Measurements from ENCODE around the gene PPARD. TPM values are rescaled to one million over a fixed set of nuclear protein-coding genes. Genes with fewer than 3 reads are reported as not detected.

The PPARD gene
- total and polyA plus RNA-seq, 2 experiments from 2014 or later, result 15.9 to 21.7 TPM

GRCh38 chr6:35317483-35318195 is 24.7 kb upstream of the PPARD start:
- no peaks in the 10 kb centered on the region for H3K4me1 ChIP-seq (ENCODE audit: insufficient read depth)
- H3K9me3 ChIP-seq (ENCODE audit: low read depth), result no peaks in the 10 kb centered on the region
- DNase-seq, result peak; percentile 51
- no peaks in the 10 kb centered on the region for H3K36me3 ChIP-seq (ENCODE audit: low read depth)
- no peaks in the 10 kb centered on the region; the same call in 1 of the 2 replicates for H3K27me3 ChIP-seq (replicated peaks; ENCODE audit: insufficient read depth)
- H3K9ac ChIP-seq, result 0 out of 2 replicates have a peak overlapping the region, but pooled peaks have one; percentile 34
- H3K9me2 ChIP-seq (ENCODE audit: insufficient read depth), result no peaks in the 10 kb centered on the region
- no peak for TF ChIP-seq EZH2 (IDR thresholded peaks at IDR 0.05; ENCODE audit: insufficient read depth, poor library complexity, severe bottlenecking)
- TF ChIP-seq EZH2phosphoT487 (IDR thresholded peaks at IDR 0.05; ENCODE audit: insufficient read depth, low read depth), result no peak
- no peak overlapping the region for H3K27ac ChIP-seq
- 19 to 20% methylated on average over 28 of the region's 28 CpGs for WGBS, 2 experiments (ENCODE audit: low coverage in 1 of 2, low lambda C conversion rate in 2 of 2, missing lambda C conversion rate in 2 of 2)
- peak overlapping the region; percentile 88 for H2AFZ ChIP-seq
- in situ Hi-C loops (cut with MboI), result loop anchor here (25.0 kb wide), 1 partner anchor 420 kb away; the partner anchor contains the start of gene ARMC12
- H3K4me3 ChIP-seq, result peak overlapping the region; percentile 73
- H3F3A ChIP-seq (ENCODE audit: insufficient read depth), result no peaks in the 10 kb centered on the region
- no peaks in the 10 kb centered on the region for H4K20me1 ChIP-seq (ENCODE audit: insufficient read depth)
- H3K79me2 ChIP-seq (ENCODE audit: insufficient read depth), result no peaks in the 10 kb centered on the region
- H3K4me2 ChIP-seq (ENCODE audit: unreplicated experiment), result peak overlapping the region; percentile 80

GRCh38 chr6:35318196-35319171 is 23.9 kb upstream of the PPARD start:
- peak overlapping the region; percentile 80 for H3K4me2 ChIP-seq (ENCODE audit: unreplicated experiment)
- H2AFZ ChIP-seq, result peak overlapping the region; percentile 88
- H3K4me3 ChIP-seq, result peak overlapping the region; percentile 73
- no peaks in the 10 kb centered on the region for H3K4me1 ChIP-seq (ENCODE audit: insufficient read depth)
- H3K36me3 ChIP-seq (ENCODE audit: low read depth), result no peaks in the 10 kb centered on the region
- TF ChIP-seq EZH2phosphoT487 (IDR thresholded peaks at IDR 0.05; ENCODE audit: insufficient read depth, low read depth), result no peak
- no peak for TF ChIP-seq EZH2 (IDR thresholded peaks at IDR 0.05; ENCODE audit: insufficient read depth, poor library complexity, severe bottlenecking)
- in situ Hi-C loops (cut with MboI), result loop anchor here (25.0 kb wide), 1 partner anchor 419 kb away; the partner anchor contains the start of gene ARMC12
- no peaks in the 10 kb centered on the region for H3F3A ChIP-seq (ENCODE audit: insufficient read depth)
- H3K27ac ChIP-seq, result no peak overlapping the region
- no peaks in the 10 kb centered on the region; the same call in 1 of the 2 replicates for H3K27me3 ChIP-seq (replicated peaks; ENCODE audit: insufficient read depth)
- no peaks in the 10 kb centered on the region for H3K9me3 ChIP-seq (ENCODE audit: low read depth)
- H4K20me1 ChIP-seq (ENCODE audit: insufficient read depth), result no peaks in the 10 kb centered on the region
- DNase-seq, result peak; percentile 81
- H3K9me2 ChIP-seq (ENCODE audit: insufficient read depth), result no peaks in the 10 kb centered on the region
- H3K9ac ChIP-seq, result peak overlapping the region; percentile 34
- 8 to 9% methylated on average over 51 to 55 of the region's 55 CpGs for WGBS, 2 experiments (ENCODE audit: low coverage in 1 of 2, low lambda C conversion rate in 2 of 2, missing lambda C conversion rate in 2 of 2)
- no peaks in the 10 kb centered on the region for H3K79me2 ChIP-seq (ENCODE audit: insufficient read depth)

GRCh38 chr6:35319346-35320030 is 22.9 kb upstream of the PPARD start:
- Histone ChIP-seq H3K4me1 (ENCODE audit: insufficient read depth) (no peaks in the 10 kb centered on the region), H3K27me3 (replicated peaks; ENCODE audit: insufficient read depth) (no peaks in the 10 kb centered on the region; the same call in 1 of the 2 replicates), H3K27ac (no peak overlapping the region), H3K9me2 (ENCODE audit: insufficient read depth) (no peaks in the 10 kb centered on the region), H3K9ac (no peak overlapping the region), H4K20me1 (ENCODE audit: insufficient read depth) (no peaks in the 10 kb centered on the region), H3K4me3 (no peak overlapping the region), H3K79me2 (ENCODE audit: insufficient read depth) (no peaks in the 10 kb centered on the region), H3F3A (ENCODE audit: insufficient read depth) (no peaks in the 10 kb centered on the region), H2AFZ (no peak overlapping the region), H3K9me3 (ENCODE audit: low read depth) (no peaks in the 10 kb centered on the region), H3K4me2 (ENCODE audit: unreplicated experiment) (no peak overlapping the region), H3K36me3 (ENCODE audit: low read depth) (no peaks in the 10 kb centered on the region)
- in situ Hi-C loops (cut with MboI), result loop anchor here (25.0 kb wide), 1 partner anchor 418 kb away; the partner anchor contains the start of gene ARMC12
- WGBS, 2 experiments (ENCODE audit: low coverage in 1 of 2, low lambda C conversion rate in 2 of 2, missing lambda C conversion rate in 2 of 2), result 95 to 97% methylated on average over 18 to 20 of the region's 20 CpGs
- no peak for DNase-seq
- TF ChIP-seq EZH2 (IDR thresholded peaks at IDR 0.05; ENCODE audit: insufficient read depth, poor library complexity, severe bottlenecking), result no peak
- TF ChIP-seq EZH2phosphoT487 (IDR thresholded peaks at IDR 0.05; ENCODE audit: insufficient read depth, low read depth), result no peak

- H3K9me2 ChIP-seq (ENCODE audit: insufficient read depth), result no peaks in the 10 kb centered on the region
- WGBS, 2 experiments (ENCODE audit: low coverage in 1 of 2, low lambda C conversion rate in 2 of 2, missing lambda C conversion rate in 2 of 2), result 94% methylated on average over 2 of the region's 2 CpGs
- in situ Hi-C loops (cut with MboI), result loop anchor here (25.0 kb wide), 1 partner anchor 417 kb away; the partner anchor contains the start of gene ARMC12
- no peak overlapping the region for H3K4me3 ChIP-seq
- H3K9me3 ChIP-seq (ENCODE audit: low read depth), result no peaks in the 10 kb centered on the region
- no peak overlapping the region for H2AFZ ChIP-seq
- H3F3A ChIP-seq (ENCODE audit: insufficient read depth), result no peaks in the 10 kb centered on the region
- H3K79me2 ChIP-seq (ENCODE audit: insufficient read depth), result no peaks in the 10 kb centered on the region
- no peak overlapping the region for H3K9ac ChIP-seq
- H4K20me1 ChIP-seq (ENCODE audit: insufficient read depth), result no peaks in the 10 kb centered on the region
- H3K36me3 ChIP-seq (ENCODE audit: low read depth), result no peaks in the 10 kb centered on the region
- no peak for TF ChIP-seq EZH2 (IDR thresholded peaks at IDR 0.05; ENCODE audit: insufficient read depth, poor library complexity, severe bottlenecking)
- TF ChIP-seq EZH2phosphoT487 (IDR thresholded peaks at IDR 0.05; ENCODE audit: insufficient read depth, low read depth), result no peak
- H3K4me2 ChIP-seq (ENCODE audit: unreplicated experiment), result no peak overlapping the region
- H3K27me3 ChIP-seq (replicated peaks; ENCODE audit: insufficient read depth), result no peaks in the 10 kb centered on the region; the same call in 1 of the 2 replicates
- H3K4me1 ChIP-seq (ENCODE audit: insufficient read depth), result no peaks in the 10 kb centered on the region
- H3K27ac ChIP-seq, result no peak overlapping the region
- DNase-seq, result no peak
Measured at GRCh38 chr6:35320031-35320410, 22.3 kb upstream of the PPARD start.
